Stimulated activated CD8-positive, alpha-beta memory T cell treated with anti-CD3 and anti-CD28 coated beads, Interleukin-4, amount 100 ng/mL, for 24 hours (primary cell): ENCODE measurements around the gene GCK.

ENCODE experiments used
- DNase-seq: peaks from one replicate; pipeline ENCODE4 v3.0.0-alpha.2; 2020; ENCODE audit warnings: low read depth

Gene GCK

DNA sequence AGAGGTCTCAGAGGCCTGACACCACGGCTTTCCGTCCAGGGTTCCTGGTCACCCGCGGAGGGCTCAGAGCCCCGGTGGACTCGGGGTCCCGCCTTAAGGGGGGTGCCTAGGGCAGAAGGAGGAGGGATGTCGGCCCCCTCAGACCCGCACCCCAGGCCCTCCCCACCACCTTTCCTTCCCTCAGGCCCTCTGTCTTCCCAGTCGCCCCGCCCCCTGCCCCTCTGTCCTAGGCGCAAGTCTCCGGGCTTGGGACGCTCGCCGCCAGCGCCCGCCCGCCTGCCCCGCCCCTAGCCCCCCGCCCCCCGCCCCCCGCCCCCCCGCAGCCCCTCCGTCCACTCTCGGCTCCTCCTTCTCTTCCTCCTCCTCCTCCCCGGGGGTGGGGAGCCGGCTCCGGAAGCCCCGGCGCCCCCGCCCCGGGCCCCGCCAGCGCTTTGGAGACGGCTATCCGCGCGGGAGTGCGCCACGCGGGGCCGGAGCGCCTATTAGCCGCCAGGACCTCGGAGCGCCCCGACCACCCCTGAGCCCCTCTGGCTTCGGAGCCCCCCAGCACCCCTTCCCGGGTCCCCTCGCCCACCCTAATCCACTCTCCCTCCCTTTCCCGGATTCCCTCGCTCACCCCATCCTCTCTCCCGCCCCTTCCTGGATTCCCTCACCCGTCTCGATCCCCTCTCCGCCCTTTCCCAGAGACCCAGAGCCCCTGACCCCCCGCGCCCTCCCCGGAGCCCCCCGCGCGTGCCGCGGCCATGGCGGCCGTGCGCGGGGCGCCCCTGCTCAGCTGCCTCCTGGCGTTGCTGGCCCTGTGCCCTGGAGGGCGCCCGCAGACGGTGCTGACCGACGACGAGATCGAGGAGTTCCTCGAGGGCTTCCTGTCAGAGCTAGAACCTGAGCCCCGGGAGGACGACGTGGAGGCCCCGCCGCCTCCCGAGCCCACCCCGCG, 85.0 kb downstream of the GCK start, which contains the start of gene AEBP1:
TSS of gene AEBP1 (plus strand) at position 423 of the 937 bp plus-strand sequence. CDS start at position 744, 321 bp downstream.
- DNase-seq: no peak

DNA sequence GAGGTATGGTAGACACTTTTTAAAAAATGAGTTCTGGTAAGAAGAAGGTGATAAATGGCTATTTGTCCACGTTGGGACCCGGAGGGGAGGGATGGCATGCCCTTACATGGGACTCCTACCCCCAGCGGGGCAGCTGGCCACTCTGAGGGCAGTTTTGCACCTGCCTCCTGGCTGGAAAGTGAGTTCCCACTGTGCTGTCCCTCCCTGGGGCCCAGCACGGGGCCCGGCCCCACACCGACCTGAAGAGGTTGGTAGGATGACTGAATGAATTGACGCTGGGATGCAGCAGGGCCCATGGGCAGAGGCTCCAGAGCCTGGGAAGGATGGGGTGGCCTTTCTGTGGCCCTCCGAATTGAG, 85.7 kb downstream of the GCK start:
- no peak for DNase-seq

GRCh38 chr7:44102846-44103565, 86.2 kb downstream of the GCK start:
- DNase-seq: no peak

DNA sequence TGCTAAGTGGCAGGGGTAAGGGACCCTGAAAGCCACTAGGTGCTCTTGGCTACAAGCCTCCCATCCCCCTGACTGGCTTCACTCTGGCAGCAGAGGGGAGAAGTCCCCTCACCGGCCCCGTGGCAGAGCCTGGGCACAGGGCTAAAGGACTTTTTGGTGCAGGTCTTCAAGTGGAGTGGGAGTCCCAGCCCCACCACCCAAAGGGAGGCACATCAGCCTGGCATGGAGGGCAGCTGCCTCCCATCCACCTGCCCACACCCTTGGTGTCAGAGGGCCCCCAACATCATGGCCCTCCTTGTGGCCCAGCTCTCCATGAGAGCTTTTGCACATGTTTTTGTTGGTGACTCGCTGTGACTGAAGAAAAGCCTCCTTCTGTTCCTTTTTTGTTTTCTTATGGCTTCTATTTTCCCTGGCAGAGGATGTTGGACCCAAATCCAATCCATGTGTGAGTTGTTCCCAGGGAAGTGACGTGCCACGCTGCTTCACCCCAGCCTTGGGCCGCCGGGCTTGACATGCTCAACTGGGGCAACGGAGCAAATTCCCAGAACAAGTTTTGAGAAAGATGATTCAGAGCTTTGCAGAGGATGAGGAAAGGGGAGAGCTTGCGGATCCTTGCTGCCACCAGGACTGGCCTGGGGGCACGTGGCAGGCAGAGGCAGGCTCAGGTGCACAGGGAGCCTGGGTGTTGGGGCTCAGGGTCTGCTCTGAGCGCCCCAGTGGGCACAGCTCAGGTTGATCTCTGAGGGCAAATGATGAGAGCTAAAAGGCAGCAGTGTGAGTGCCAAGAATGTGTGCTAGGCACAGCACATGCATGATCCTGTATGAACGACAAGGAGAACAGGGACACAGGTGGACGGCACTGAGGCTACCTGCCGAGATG, 87.0 kb downstream of the GCK start:
- DNase-seq: no peak

DNA sequence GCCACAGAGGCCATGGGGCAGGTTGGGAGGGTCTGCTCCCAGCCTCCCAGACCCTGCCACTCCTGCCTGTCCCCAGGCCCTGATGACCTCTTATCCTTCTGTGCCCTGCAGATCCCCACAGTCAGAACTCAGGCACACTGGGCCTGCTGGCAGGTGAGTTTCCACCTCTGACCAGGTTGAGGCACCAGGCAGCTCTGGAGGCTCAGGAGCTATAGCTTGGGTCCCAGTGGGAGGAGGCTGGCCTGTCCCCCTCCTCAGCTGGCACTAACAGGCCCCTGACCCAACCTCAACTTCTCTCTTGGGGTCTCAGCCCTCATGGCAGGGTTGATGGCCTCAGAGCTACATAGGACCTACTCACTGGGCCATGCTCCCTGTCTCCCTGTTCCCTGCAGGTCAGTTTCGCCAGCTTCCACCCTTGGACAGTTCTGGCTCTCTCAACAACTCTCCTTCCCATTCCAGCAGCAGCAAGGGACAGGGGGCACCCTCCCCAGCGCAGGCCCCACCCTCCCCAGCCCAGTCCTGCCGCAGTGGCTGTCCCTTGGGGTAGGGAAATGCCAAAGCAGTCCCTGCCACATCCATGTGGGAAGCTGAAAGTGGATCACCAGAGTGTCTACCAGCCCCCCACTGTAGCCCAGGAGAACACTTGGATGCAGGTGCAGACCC, 87.8 kb downstream of the GCK start:
- DNase-seq: no peak

DNA sequence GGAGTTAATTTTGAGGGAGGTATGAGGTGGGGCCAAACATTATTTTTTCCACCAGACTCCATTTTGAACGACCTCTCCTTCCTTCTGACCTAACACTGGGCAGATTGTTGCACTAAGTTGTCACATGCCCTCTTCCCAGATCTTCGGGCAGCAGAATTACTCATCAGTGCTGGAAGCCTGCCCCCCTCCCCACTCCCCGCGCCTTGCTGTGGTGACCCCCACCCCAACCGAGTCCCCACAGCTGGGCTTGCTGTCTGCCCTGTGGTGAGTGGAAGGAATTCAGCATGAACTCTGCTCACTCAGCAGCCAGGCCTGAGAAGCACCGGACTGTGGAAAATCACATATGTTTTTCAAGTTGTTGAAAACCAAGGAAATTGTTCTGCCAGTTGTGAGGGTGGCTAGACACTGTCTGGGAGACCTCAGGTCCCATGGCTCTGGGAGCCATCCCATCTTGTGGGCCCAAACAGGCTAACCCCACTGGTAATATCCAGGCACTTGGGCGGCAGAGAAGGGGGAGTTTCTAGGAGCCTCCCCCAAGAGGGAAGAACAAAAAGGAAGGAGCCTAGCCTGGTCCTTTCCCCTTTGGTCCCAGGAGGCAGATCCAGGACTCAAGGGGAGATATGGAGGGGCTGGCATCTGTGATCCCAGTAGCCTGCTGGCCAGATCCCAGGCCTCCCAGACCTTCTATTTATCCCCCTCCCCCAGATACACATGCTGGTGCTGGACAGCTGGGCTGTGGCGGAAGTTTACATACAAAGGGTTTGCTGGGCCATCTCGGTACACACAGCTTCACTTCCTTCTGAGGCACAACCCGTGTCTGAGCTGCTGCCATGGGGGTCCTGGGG, 88.6 kb downstream of the GCK start:
- DNase-seq: no peak

DNA sequence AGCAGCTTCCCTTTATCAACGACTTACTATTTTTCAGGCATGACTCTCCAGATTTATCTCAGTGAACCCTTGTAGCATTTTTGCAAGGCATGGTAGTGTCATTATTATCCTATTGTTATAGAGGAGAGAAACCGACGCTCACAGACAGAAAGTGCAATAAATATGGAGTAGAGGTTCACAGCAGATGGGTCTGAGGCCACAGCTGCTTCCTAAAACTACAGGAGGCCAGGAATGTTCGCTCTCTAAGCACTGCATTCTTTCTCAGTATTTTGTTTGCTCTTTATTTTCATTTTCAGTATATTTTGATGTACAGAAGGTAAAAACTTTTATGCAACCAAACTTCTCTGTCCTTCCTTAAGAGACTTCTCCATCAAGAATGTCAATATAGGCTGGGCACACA, 89.6 kb downstream of the GCK start:
- no peak for DNase-seq

DNA sequence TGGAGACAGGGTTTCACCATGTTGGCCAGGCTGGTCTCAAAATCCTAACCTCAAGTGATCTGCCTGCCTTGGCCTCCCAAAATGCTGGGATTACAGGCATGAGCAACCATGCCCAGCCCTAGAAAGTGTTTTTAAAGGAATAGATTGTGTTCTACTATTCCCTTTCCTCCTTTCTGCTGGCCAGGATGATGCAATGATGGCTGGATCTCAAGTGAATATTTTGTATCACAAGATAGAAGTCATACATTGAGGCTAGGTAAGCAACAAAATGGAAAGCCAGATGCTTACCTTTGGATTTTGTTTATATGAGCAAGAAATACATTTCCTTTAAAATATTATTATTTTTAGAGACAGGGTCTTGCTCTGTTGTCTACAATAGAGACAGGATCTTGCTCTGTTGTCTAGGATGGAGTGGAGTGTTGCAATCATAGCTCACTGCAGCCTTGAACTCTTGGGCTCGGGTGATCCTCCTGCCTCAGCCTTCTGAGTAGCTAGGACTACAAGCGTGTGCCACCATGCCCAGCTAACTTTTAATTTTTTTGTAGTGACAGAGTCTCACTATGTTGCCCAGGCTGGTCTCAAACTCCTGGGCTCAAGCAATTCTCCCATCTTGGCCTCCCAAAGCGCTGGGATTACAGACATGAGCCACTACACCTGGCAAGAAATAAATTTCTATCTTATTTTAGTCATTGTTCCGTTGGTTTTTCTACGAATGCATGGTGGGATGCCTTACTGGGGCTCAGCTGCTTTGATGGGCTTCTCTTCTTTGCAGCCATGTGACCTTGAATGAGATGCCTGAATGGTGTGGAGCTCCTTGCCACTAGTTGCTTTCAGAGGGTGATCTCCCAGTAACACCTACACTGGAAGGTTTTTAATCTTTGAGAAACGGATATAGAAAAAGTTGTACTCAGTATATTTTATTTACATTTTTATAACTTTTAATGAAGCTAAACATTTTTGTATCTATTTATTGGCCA, 90.9 kb downstream of the GCK start:
- DNase-seq: no peak

- DNase-seq: no peak
Measured at GRCh38 chr7:44097064-44097932, 91.9 kb downstream of the GCK start.

DNA sequence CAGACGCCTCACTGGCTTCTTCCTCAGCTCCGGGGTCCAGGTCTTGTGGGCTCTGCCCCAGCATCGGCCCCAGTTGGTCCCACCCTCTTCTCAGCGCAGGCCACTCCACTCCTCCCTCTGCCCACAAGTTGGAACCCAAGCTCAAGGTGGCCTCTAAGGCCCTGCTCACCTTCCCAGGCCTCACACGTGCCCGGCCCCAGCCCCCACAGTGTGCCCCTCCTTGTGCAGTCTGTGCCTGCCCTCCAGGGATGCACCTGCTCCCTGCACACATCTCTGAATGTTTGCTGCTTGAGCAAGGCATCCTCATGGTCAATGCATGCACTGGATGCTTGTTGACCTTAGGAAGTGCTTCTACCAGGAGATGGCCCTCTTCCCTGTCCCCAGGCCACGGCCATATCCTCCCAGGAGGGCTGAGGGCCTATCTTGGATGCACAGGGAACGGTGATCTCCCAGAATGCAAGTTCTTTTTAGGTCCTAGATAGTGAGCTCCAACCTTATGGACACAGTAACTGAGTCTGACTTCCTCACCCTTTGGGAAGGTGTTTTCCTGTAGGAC, 92.8 kb downstream of the GCK start:
- DNase-seq: no peak

DNA sequence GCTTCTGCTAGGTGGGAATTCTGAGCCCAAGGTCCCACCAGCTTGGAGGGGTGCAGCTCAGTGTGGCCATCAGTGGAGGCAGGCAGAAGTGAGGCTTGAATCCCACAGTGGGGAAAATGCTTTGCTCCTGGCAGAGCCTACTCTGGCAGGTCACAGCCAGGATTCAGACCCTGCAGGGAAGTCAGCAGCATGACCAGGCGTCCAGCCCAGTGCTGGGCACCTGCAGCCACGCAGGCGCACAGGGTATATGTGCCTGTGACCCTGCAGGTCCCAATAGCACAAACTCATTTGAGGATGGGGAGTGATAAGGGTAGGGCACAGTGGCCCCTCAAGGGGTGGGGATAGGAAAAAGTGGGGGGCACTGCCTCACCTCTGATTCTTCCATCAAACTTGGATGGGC, 93.5 kb downstream of the GCK start:
- DNase-seq: no peak

- DNase-seq: no peak
Measured at GRCh38 chr7:44094883-44095592, 94.2 kb downstream of the GCK start.

DNA sequence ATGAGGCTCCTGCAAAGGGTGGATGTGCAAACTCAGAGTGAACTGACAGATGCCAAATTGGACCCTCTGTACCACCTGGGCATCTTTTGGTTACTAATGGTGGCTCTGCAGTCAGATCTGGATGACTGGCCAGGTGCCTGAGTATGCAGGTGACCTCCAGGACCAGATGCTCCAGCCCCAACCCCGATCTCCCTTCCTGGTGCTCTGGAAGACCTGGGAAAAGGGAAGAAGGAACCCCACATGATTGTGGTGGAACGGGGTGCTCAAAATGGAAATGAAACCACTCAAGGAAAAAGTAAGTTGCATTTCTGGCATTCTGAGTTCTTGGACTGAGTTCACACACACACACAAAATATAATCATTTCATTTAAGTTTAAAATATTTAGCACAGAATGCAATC, 94.9 kb downstream of the GCK start:
- DNase-seq: no peak
